ENCODE measurements around the gene SLC39A3. TPM values are rescaled to one million over a fixed set of nuclear protein-coding genes. Genes with fewer than 3 reads are reported as not detected.

Gene SLC39A3
- total RNA-seq, 1 donor from 2014 or later: 34.3 TPM

- H3K4me1 Mint-ChIP-seq: peaks cover 27% of the 10 kb centered on the region
- no peak overlapping the region for H3K27ac Mint-ChIP-seq
- CTCF ChIA-PET: interaction anchor here (0.6 to 1.0 kb wide), 2 partner anchors 14 to 1362 kb away, joined by 3 read pairs; no protein-coding TSS in a partner anchor
- no peaks in the 10 kb centered on the region for H3K9me3 Mint-ChIP-seq
- DNase-seq: no peak
- ATAC-seq (ENCODE audit: low read depth): peak; percentile 43
- no peak overlapping the region for H3K4me3 Mint-ChIP-seq
- H3K27me3 Mint-ChIP-seq: peaks cover 2% of the 10 kb centered on the region
- POLR2A ChIA-PET: interaction anchor here (0.5 to 1.4 kb wide), 7 partner anchors 17 to 224 kb away, joined by 3 to 13 read pairs (median 5); partner anchors contain the start of gene GNG7
- peaks cover 6% of the 10 kb centered on the region for H3K36me3 Mint-ChIP-seq (ENCODE audit: low read depth)
- TF ChIP-seq, protein P1, sequence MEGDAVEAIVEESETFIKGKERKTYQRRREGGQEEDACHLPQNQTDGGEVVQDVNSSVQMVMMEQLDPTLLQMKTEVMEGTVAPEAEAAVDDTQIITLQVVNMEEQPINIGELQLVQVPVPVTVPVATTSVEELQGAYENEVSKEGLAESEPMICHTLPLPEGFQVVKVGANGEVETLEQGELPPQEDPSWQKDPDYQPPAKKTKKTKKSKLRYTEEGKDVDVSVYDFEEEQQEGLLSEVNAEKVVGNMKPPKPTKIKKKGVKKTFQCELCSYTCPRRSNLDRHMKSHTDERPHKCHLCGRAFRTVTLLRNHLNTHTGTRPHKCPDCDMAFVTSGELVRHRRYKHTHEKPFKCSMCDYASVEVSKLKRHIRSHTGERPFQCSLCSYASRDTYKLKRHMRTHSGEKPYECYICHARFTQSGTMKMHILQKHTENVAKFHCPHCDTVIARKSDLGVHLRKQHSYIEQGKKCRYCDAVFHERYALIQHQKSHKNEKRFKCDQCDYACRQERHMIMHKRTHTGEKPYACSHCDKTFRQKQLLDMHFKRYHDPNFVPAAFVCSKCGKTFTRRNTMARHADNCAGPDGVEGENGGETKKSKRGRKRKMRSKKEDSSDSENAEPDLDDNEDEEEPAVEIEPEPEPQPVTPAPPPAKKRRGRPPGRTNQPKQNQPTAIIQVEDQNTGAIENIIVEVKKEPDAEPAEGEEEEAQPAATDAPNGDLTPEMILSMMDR (IDR thresholded peaks at IDR 0.05): no peak
- intact Hi-C loops (cut with micrococcal nuclease): no loop called here
Observed at GRCh38 chr19:2726904-2727639, 12.7 kb downstream of the SLC39A3 start.

- ChIA-PET POLR2A (interaction anchor here (0.5 to 1.4 kb wide), 5 partner anchors 16 to 224 kb away, joined by 3 to 13 read pairs (median 5); partner anchors contain the start of gene GNG7), CTCF (no interaction called here)
- ATAC-seq (ENCODE audit: low read depth): no peak
- H3K9me3 Mint-ChIP-seq: no peaks in the 10 kb centered on the region
- no peak overlapping the region for H3K27ac Mint-ChIP-seq
- H3K27me3 Mint-ChIP-seq: peaks cover 5% of the 10 kb centered on the region
- intact Hi-C loops (cut with micrococcal nuclease): no loop called here
- TF ChIP-seq, protein P1 (IDR thresholded peaks at IDR 0.05): no peak
- no peak overlapping the region for H3K4me3 Mint-ChIP-seq
- H3K36me3 Mint-ChIP-seq (ENCODE audit: low read depth): peaks cover 1% of the 10 kb centered on the region
- DNase-seq: no peak
- H3K4me1 Mint-ChIP-seq: peaks cover 32% of the 10 kb centered on the region
Observed at GRCh38 chr19:2726160-2726855, 13.5 kb downstream of the SLC39A3 start.

DNA sequence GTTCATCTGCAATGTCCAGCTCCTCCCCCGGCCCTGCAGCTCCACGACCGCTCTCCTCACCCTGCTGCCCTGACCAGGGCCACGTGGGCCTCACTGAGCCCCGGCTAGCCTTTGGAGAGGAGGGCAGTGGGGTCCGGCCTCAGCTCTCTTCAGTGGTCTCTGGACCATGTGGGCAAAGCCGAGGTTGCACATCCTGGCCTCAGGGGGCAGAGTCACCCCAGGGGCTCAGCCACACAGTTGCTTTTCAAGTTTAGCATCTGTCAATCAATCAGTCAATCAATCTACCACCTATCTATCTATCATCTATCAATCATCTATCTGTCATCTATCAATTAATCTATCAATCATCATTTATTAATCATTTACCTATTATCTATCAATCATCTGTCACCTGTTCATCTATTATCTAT is 15.7 kb downstream of the SLC39A3 start:
- H3K4me1 Mint-ChIP-seq: peaks cover 42% of the 10 kb centered on the region
- no peaks in the 10 kb centered on the region for H3K9me3 Mint-ChIP-seq
- CTCF ChIA-PET: no interaction called here
- no peak overlapping the region for H3K27ac Mint-ChIP-seq
- no peak overlapping the region for H3K4me3 Mint-ChIP-seq
- intact Hi-C loops (cut with micrococcal nuclease): no loop called here
- no peaks in the 10 kb centered on the region for H3K36me3 Mint-ChIP-seq (ENCODE audit: low read depth)
- POLR2A ChIA-PET: interaction anchor here (0.9 to 1.9 kb wide), 3 partner anchors 13 to 76 kb away, joined by 3 to 5 read pairs (median 3); no protein-coding TSS in a partner anchor
- DNase-seq: no peak
- H3K27me3 Mint-ChIP-seq: peaks cover 5% of the 10 kb centered on the region
- ATAC-seq (ENCODE audit: low read depth): no peak
- TF ChIP-seq, protein P1 (IDR thresholded peaks at IDR 0.05): no peak

GRCh38 chr19:2723747-2724146 is 16.1 kb downstream of the SLC39A3 start:
- Mint-ChIP-seq H3K4me1 (peaks cover 40% of the 10 kb centered on the region), H3K36me3 (ENCODE audit: low read depth) (no peaks in the 10 kb centered on the region), H3K9me3 (no peaks in the 10 kb centered on the region), H3K27ac (no peak overlapping the region), H3K4me3 (no peak overlapping the region), H3K27me3 (peaks cover 5% of the 10 kb centered on the region)
- intact Hi-C loops (cut with micrococcal nuclease): no loop called here
- DNase-seq (no peak), ATAC-seq (ENCODE audit: low read depth) (no peak)
- TF ChIP-seq, protein P1 (IDR thresholded peaks at IDR 0.05): no peak
- POLR2A ChIA-PET: interaction anchor here (0.9 to 1.9 kb wide), 3 partner anchors 13 to 75 kb away, joined by 3 to 5 read pairs (median 3); no protein-coding TSS in a partner anchor
- CTCF ChIA-PET: no interaction called here

GRCh38 chr19:2723345-2723715 is 16.5 kb downstream of the SLC39A3 start:
- POLR2A ChIA-PET: interaction anchor here (1.0 to 1.9 kb wide), 4 partner anchors 12 to 75 kb away, joined by 3 to 5 read pairs (median 4); no protein-coding TSS in a partner anchor
- CTCF ChIA-PET: interaction anchor here (1.4 kb wide), 1 partner anchor 75 kb away, joined by 3 read pairs; no protein-coding TSS in a partner anchor
- H3K27me3 Mint-ChIP-seq: peaks cover 5% of the 10 kb centered on the region
- no peaks in the 10 kb centered on the region for H3K36me3 Mint-ChIP-seq (ENCODE audit: low read depth)
- TF ChIP-seq, protein P1 (IDR thresholded peaks at IDR 0.05): no peak
- no peak overlapping the region for H3K4me3 Mint-ChIP-seq
- no peak overlapping the region for H3K27ac Mint-ChIP-seq
- intact Hi-C loops (cut with micrococcal nuclease): no loop called here
- H3K9me3 Mint-ChIP-seq: no peaks in the 10 kb centered on the region
- ATAC-seq (ENCODE audit: low read depth): no peak
- peaks cover 36% of the 10 kb centered on the region for H3K4me1 Mint-ChIP-seq
- DNase-seq: no peak

Data from activated B cell treated with CpG ODN at 0.5 μM for 24 hours (primary cell).